SW480 (cell line): ENCODE data around the gene ABLIM2.

Experiments used
- DNase-seq: peaks from one replicate; pipeline ENCODE4 v3.0.0-alpha.2; 2016; ENCODE audit warnings: low spot score

Gene ABLIM2

DNA sequence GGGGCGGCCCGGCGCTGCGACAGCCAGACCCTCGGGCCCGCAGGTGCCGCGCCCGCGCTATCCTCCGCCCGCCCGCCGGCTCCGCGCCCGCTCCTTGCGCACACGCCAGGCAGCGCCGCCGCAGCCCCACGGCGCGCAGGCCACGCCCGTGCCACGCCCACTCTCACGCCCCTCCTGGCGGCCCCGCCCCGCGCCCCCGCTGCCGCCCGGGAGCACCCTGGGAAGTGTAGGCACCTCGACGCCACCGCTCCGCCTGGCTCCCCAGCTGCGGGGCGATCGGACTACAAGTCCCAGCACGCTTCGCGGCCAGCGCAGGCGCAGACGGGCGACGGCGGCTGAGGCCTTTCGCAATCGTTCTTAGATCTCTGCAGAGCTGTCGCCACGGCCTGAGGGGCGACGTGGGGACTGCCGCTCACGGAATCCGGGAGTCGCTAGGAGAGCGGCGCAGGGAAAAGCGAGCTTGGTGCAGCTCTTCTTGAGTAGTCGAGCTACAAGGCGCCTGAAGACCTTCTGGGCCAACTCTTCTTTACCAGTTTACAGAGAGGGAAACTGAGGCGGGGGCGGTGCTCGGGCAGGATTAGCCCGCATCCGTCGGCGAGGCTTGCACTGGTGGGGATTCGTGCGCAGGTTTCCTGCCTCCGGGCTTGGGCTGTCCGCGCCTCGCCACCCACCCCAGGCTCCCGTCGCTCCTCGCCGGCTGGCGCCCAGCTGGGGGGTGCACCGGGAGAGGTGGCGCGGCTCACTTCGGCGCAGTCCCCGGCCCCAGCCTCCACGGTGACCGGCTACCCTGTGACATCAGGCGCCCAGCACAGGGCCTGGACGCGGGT lies at the start of gene ABLIM2:
ABLIM2 (minus strand) TSS at position 104 of the 827 bp plus-strand sequence. CDS start 124 bp downstream, outside the sequence.
- peak; percentile 93 for DNase-seq

- no peak for DNase-seq
Observed at GRCh38 chr4:8207314-8207713, 48.7 kb upstream of the ABLIM2 start.

DNA sequence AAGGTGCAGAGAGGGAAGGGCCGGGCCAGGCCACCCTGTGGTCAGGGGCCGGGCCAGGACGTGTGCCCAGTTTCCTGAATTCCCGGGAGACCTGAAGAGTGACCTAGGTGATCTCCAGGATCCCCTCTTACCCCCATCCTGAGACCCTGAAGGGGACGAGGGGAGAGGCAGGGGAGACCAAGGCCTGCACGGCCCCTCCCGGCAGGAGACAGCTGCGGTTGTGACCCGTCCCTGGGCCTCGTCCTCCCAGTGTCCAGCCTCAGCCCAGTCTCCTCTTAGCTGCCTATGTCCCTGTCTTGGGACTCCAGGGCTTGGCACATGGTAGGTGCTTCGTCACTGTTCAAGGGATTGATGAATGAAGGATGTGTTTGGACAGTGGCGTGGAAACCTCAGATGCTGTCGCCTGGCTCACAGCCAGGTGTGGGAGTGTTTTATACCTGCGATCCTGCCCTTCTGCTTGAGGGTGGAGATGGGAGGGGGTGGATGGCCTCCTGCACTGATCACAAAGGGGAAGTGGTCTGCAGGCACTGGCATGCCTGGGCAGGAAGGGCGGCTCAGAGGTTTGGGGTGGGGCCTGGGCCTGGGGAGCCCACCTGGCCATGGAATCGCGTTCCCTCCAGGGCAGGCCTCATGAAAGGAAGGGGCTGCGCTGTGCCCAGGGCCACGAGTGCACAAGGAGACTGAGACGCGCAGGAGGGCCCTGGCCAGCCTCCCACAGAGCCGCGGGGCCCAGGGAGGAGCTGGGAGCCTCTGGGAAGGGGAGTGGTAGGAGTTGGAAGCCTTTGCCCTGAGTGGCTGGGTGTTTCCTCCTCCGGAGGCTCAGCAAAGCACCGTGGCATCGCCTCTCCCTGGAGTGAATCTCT lies 47.4 kb upstream of the ABLIM2 start:
- peak; percentile 77 for DNase-seq

- DNase-seq, result peak; percentile 19
Observed at GRCh38 chr4:8205241-8205707, 46.7 kb upstream of the ABLIM2 start.

GRCh38 chr4:8204576-8205227 lies 46.1 kb upstream of the ABLIM2 start:
- no peak for DNase-seq

DNA sequence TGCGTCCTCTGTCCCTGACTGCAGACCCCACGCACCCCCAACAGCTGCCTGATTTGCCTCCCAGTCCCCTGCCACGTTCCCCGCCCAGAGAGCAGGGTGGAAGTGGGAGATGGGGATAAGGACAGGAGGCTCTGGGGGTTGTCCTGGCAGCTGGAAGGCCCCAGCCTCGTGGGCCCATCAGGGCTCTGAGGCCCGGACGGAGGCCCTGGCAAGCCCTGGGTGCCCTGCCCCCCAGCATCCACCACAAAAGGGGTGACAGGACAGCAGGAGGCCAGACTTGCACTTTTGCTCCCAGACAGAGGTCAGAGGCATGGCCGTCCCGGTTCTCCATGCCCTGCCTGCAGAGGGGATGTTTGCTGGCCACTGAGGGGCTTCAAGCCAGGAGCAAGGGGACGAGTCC lies 45.2 kb upstream of the ABLIM2 start:
- DNase-seq, result no peak

GRCh38 chr4:8203052-8203401 lies 44.4 kb upstream of the ABLIM2 start:
- DNase-seq, result no peak

GRCh38 chr4:8202108-8203051 lies 43.8 kb upstream of the ABLIM2 start:
- DNase-seq, result no peak

GRCh38 chr4:8201321-8201781 lies 42.7 kb upstream of the ABLIM2 start:
- DNase-seq, result no peak

GRCh38 chr4:8200302-8200975 lies 41.8 kb upstream of the ABLIM2 start:
- DNase-seq, result peak; percentile 64

DNA sequence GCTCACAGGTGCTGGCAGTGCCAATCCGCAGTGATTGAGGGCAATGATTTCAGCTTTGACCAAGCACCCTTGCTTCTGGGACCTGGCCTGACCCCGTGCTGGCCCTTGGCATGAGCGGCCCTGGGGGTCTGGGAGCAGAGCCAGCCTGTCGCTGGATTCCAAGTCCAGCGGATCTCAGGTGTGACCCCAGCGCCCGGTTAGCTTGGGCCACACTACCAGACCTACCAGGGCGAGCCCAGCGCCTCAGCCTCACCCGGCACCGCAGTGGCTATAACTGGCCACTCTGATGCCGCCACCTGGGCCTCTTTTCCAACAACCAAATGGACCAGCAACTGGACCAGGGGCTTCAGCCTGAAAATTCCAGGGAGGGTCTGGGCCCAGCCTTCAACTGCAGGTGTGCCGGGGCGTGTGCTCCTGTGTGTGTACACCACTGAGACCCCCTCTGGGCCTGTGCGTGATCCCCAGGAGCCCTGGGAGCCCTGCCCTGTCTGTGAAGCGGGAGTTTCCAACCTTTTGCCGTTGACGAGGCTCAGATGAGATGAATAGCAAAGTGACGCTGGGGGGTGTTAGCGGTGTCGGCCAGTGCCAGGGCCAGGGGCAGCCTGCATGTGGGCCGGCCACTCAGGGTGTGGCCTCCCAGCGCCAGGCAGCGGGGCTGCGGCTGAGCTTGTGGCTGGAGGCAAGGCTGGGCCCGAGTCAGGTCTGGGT lies 41.1 kb upstream of the ABLIM2 start:
- peak; percentile 36 for DNase-seq

DNA sequence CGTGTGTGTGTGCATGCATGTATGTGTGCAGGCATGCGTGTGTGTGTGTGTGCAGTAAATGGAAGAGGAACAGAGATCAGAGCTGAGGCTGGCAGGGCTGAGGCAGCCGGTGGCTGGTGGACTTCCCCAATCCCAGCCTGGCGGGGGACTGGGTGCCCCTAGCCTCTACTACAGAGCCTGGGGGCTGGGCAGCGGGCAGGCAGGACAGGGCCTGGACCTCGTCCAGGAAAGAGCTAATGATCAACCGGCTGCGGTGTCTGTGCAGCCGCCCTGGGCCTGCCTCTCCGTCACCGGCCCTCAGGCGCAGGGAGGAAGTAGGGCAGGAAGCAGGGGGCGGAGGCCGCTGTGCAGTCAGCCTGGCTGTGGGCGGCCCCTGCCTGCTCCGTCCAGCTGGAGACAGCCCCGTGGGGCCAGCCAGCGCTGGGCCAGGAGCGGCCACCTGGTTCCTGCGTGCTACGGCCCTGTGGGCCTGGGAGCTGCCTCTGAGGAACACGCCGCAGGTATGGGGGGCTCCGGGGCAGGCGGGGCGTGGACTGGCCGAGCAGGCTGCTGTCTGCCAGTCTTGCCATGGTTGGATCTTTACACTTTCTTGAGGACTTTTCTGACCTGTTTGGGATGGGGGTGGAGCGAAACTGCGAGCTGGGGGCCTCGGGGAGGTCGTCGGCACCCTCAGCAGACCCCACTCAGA lies 40.4 kb upstream of the ABLIM2 start, which contains the start of gene SH3TC1:
SH3TC1 (plus strand) TSS at position 385 of the 688 bp plus-strand sequence. CDS start 5,905 bp downstream, outside the sequence.
- peak; percentile 83 for DNase-seq

DNA sequence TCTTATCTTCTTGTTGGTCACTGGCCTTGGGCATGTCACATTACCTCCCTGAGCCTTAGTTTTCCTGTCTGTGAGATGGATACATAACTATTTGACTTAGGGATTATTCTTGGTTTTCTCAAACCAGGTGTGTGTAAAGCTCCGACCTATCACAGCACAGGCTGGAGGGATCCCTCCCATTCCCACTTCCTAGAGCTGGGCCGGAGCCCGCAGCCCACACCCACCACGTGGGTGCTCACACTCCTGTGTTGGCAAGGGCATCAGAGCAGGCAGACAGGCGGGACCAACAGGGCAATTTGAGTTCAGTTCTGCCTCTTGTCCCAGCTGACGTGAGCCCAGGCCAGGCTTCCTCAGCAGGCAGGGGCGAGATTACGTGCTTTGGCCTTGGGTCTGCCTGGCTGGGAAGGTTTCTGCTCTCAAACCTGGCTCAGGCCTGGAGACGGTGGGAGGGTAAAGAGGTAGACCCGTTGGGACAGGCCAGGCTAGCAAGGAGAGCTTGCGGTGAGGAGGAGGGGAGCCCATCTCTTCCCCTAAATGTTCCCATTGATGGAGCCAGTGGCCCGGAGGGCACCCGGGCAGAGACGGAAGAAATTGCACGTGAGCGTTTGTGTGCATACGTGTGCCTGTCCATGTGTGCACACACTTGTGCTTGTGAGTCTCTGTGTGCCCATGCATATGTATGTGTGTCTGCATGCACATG lies 39.7 kb upstream of the ABLIM2 start:
- peak; percentile 42 for DNase-seq

- DNase-seq, result no peak
Observed at GRCh38 chr4:8197521-8197920, 38.9 kb upstream of the ABLIM2 start.

DNA sequence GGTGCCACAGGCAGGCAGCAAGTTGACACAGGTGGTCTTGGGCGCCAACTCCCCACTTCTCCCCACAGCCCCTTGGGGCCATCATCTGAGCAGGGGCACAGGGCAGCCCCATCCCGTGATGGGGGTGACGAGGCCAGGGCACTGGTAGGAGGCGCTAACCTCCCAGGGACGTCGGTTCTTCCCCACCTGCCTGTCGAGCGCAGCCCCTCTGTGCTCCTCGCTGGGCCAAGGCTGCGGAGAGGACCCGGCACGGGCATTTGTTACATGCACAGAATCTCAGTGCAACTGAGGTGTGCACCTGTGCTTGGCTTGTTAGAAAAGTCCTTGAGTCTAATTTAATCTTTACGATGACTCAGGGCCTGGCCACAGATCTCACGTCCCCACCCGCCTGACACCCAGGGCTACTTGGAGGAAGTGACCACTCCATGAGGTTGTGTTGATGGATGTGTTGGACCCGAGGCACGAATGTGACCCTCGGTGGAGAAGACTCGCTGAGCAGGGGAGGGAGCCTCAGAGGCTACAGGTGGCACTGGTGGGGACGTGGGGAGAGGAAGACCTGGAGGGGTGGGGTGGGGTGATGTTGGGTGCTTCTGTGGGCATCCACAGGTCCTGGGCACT lies 37.3 kb upstream of the ABLIM2 start:
- no peak for DNase-seq

DNA sequence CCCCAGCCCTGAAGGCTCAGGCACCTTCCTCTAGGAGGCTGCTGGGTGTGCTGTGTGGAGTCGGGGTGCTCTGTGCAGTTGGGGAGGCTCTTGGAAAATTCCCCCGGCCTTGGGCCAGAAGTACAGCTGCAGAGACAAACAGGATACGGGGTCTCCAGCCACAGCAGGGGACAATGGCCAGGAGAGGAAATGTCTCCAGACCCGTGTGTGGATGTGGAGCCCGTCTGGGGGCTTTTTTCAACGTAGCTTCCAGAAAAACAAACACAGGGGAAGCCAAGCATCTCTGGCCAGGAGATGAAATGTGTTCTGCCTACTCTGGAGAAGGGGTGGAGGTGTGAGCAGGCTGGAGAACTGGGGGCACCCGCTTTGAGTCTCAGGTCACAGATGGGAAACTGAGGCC lies 36.8 kb upstream of the ABLIM2 start:
- no peak for DNase-seq

GRCh38 chr4:8194306-8195242 lies 36.0 kb upstream of the ABLIM2 start:
- DNase-seq, result no peak
